ENCODE results near the gene ZNF823.
A peak's percentile ranks its signal among the peaks of the same experiment; 100 is the strongest.

Gene ZNF823

GRCh38 chr19:11737964-11738745 lies 591 bp downstream of the ZNF823 start:
- TF ChIP-seq CTCF (IDR thresholded peaks at IDR 0.05; ENCODE audit: borderline replicate concordance, control extremely low read depth, extremely low read depth, insufficient read depth, missing control alignments) = peak; percentile 24
- in situ Hi-C loops (cut with MboI; ENCODE audit: low sequenced_read_pairs, unreplicated experiment) = no loop called here
- peak; percentile 64 for DNase-seq (ENCODE audit: low spot score)

- no peak for TF ChIP-seq CTCF (IDR thresholded peaks at IDR 0.05; ENCODE audit: borderline replicate concordance, control extremely low read depth, extremely low read depth, insufficient read depth, missing control alignments)
- in situ Hi-C loops (cut with MboI; ENCODE audit: low sequenced_read_pairs, unreplicated experiment) = no loop called here
- DNase-seq (ENCODE audit: low spot score) = peak; percentile 55
These were observed 2.0 kb downstream of the ZNF823 start for GRCh38 chr19:11736696-11737095.

GRCh38 chr19:11735375-11735774 lies 3.4 kb downstream of the ZNF823 start:
- in situ Hi-C loops (cut with MboI; ENCODE audit: low sequenced_read_pairs, unreplicated experiment) = no loop called here
- no peak for TF ChIP-seq CTCF (IDR thresholded peaks at IDR 0.05; ENCODE audit: borderline replicate concordance, control extremely low read depth, extremely low read depth, insufficient read depth, missing control alignments)
- no peak for DNase-seq (ENCODE audit: low spot score)

- TF ChIP-seq CTCF (IDR thresholded peaks at IDR 0.05; ENCODE audit: borderline replicate concordance, control extremely low read depth, extremely low read depth, insufficient read depth, missing control alignments) = no peak
- in situ Hi-C loops (cut with MboI; ENCODE audit: low sequenced_read_pairs, unreplicated experiment) = no loop called here
- no peak for DNase-seq (ENCODE audit: low spot score)
These were observed 9.2 kb downstream of the ZNF823 start for GRCh38 chr19:11729586-11729985.

- in situ Hi-C loops (cut with MboI; ENCODE audit: low sequenced_read_pairs, unreplicated experiment) = no loop called here
- TF ChIP-seq CTCF (IDR thresholded peaks at IDR 0.05; ENCODE audit: borderline replicate concordance, control extremely low read depth, extremely low read depth, insufficient read depth, missing control alignments) = no peak
- DNase-seq (ENCODE audit: low spot score) = no peak
These were observed 16.3 kb downstream of the ZNF823 start for GRCh38 chr19:11722414-11722813.

GRCh38 chr19:11721681-11722080 lies 17.1 kb downstream of the ZNF823 start:
- in situ Hi-C loops (cut with MboI; ENCODE audit: low sequenced_read_pairs, unreplicated experiment) = no loop called here
- TF ChIP-seq CTCF (IDR thresholded peaks at IDR 0.05; ENCODE audit: borderline replicate concordance, control extremely low read depth, extremely low read depth, insufficient read depth, missing control alignments) = no peak
- DNase-seq (ENCODE audit: low spot score) = no peak

Measured in GM13976 (cell line).